Right renal pelvis (tissue), 4 donors: ENCODE results near the gene HTATIP2. TPM values are rescaled to one million over a fixed set of nuclear protein-coding genes. Genes with fewer than 3 reads are reported as not detected.

Source experiments
- polyA plus RNA-seq, 4 donors: library from polyadenylated mRNA; unstranded; fragments of 120-200 nt; gene quantifications; one replicate each; pipeline ENCODE4 v1.2.1, GENCODE V29; 2013; ENCODE audit not compliant: insufficient read length in 4 of 4

The HTATIP2 gene
- polyA plus RNA-seq, 4 donors: 3.1 to 4.7 (median 4.6) TPM

Other genes starting within 250 kb of the HTATIP2 start
- under 1 TPM in 1 of 4 donors, not detected in 3; 0.05 TPM for gene DBX1, start 203.2 kb upstream of the HTATIP2 start, polyA plus RNA-seq
- 10 to 100 TPM; 15.4 to 21.3 (median 20.2) TPM for gene PRMT3, start 24.0 kb downstream of the HTATIP2 start, polyA plus RNA-seq
- under 1 TPM; 0.13 to 0.14 (median 0.13) TPM for gene SLC6A5, start 235.9 kb downstream of the HTATIP2 start, polyA plus RNA-seq